Kidney (tissue), 14 donors: ENCODE results near the gene MN1. TPM values are rescaled to one million over a fixed set of nuclear protein-coding genes. Genes with fewer than 3 reads are reported as not detected.
A peak's percentile ranks its signal among the peaks of the same experiment; 100 is the strongest.

Source experiments
- DNase-seq, 5 donors: peaks; one replicate each; pipeline ENCODE4 v3.0.0-alpha.2; 2013 to 2020
- FAIRE-seq: peaks from 2 replicates; lab custom pipeline; 2012; peaks lifted over from hg19 to GRCh38; lab: Jason Lieb, UNC
- H3K27ac ChIP-seq, 2 donors: one replicate each; pipeline ENCODE4 v1.7.0; 2013; ENCODE audit warnings: low read depth in 2 of 2, low read length in 2 of 2, inconsistent platforms in 1 of 2
- H3K27me3 ChIP-seq: one replicate; pipeline ENCODE4 v1.7.1; 2013; ENCODE audit warnings: low read length, inconsistent platforms; ENCODE audit not compliant: control insufficient read depth, insufficient read depth
- H3K36me3 ChIP-seq, 3 donors: one replicate each; pipeline versions ENCODE4 v1.7.0 to v1.7.1; 2013; ENCODE audit warnings: low read length in 3 of 3, control low read depth in 1 of 3, inconsistent platforms in 1 of 3; ENCODE audit not compliant: insufficient read depth in 3 of 3, control insufficient read depth in 2 of 3
- H3K4me1 ChIP-seq, 3 donors: one replicate each; pipeline versions ENCODE4 v1.7.0 to v1.7.1; 2013; ENCODE audit warnings: low read length in 3 of 3, inconsistent platforms in 1 of 3, low read depth in 1 of 3; ENCODE audit not compliant: control insufficient read depth in 2 of 3, insufficient read depth in 2 of 3
- H3K4me3 ChIP-seq, 3 donors: one replicate each; pipeline versions ENCODE4 v1.7.0 to v1.8.1; 2013; ENCODE audit warnings: low read length in 3 of 3, control low read depth in 1 of 3, inconsistent platforms in 1 of 3
- H3K9ac ChIP-seq, 3 donors: one replicate each; pipeline versions ENCODE4 v1.7.0 to v1.7.1; 2013; ENCODE audit warnings: low read length in 3 of 3, control low read depth in 1 of 3, inconsistent platforms in 1 of 3
- H3K9me3 ChIP-seq, 3 donors: one replicate each; pipeline versions ENCODE4 v1.7.0 to v1.7.1; 2013; ENCODE audit warnings: low read length in 3 of 3, control low read depth in 1 of 3, inconsistent platforms in 1 of 3; ENCODE audit not compliant: control insufficient read depth in 2 of 3, insufficient read depth in 1 of 3
- CTCF ChIP-seq: IDR thresholded peaks from 3 replicates; pipeline ENCODE4 v1.5.1; 2012; ENCODE audit warnings: mild to moderate bottlenecking, moderate library complexity, borderline replicate concordance; ENCODE audit not compliant: insufficient read depth; ENCODE audit errors: extremely low read depth
- intact Hi-C: fragments of 100-400 bp; cut with DNase I; formaldehyde crosslinking; loops from one replicate; pipeline ENCODE4 v1.11.1; 2022
- polyA plus RNA-seq: library from polyadenylated mRNA; stranded (reverse); fragments of 350-450 nt; fragmentation: Illumina TruSeq; extraction: RNeasy Lipid Tissue Mini Kit (QIAGEN cat#74804); gene quantifications from one replicate; pipeline ENCODE4 v1.2.3, GENCODE V29; 2014; ENCODE audit warnings: low read depth, low replicate concordance; ENCODE audit not compliant: insufficient read depth
- total RNA-seq: library from RNA; stranded (reverse); fragmentation: NEBNext Ultra II Directional; extraction: Animal tissue kit (Norgen Biotek cat#: 25700); gene quantifications from one replicate; pipeline ENCODE4 v1.2.1, GENCODE V29; 2021
- donor health status: control.
- donor health status: control.
- donor health status: control.
- donor health status: control.
- donor health status: control.
- donor health status: DM: yes; HTN: yes; CAD: no.
- donor health status: Normal renal cell carcinoma (clear cell type).

Gene MN1
- total and polyA plus RNA-seq, 2 donors from 2014 or later = 0.92 to 3.2 TPM

GRCh38 chr22:27842669-27843431 is 41.3 kb upstream of the MN1 start:
- no peaks in the 10 kb centered on the region for H3K27me3 ChIP-seq
- no peak overlapping the region for H3K9ac ChIP-seq
- H3K36me3 ChIP-seq = no peaks in the 10 kb centered on the region
- no peak overlapping the region for H3K4me3 ChIP-seq
- no peak for TF ChIP-seq CTCF
- no peak overlapping the region for H3K27ac ChIP-seq
- no peaks in the 10 kb centered on the region for H3K4me1 ChIP-seq
- DNase-seq = peak in 1 of 5 donors; percentile 39
- no peak for FAIRE-seq
- intact Hi-C loops = no loop called here
- H3K9me3 ChIP-seq = no peaks in the 10 kb centered on the region

- H3K4me3 ChIP-seq = no peak overlapping the region
- TF ChIP-seq CTCF = no peak
- intact Hi-C loops = no loop called here
- no peaks in the 10 kb centered on the region for H3K36me3 ChIP-seq
- DNase-seq (no peak), FAIRE-seq (no peak)
- no peaks in the 10 kb centered on the region for H3K27me3 ChIP-seq
- H3K27ac ChIP-seq = no peak overlapping the region
- H3K9me3 ChIP-seq = no peaks in the 10 kb centered on the region
- no peak overlapping the region for H3K9ac ChIP-seq
- no peaks in the 10 kb centered on the region for H3K4me1 ChIP-seq
These were observed 40.6 kb upstream of the MN1 start for GRCh38 chr22:27842201-27842600.

GRCh38 chr22:27840436-27840835 is 38.9 kb upstream of the MN1 start:
- Histone ChIP-seq H3K27me3 (no peaks in the 10 kb centered on the region), H3K4me1 (no peaks in the 10 kb centered on the region), H3K9me3 (no peaks in the 10 kb centered on the region), H3K36me3 (no peaks in the 10 kb centered on the region), H3K27ac (no peak overlapping the region), H3K4me3 (no peak overlapping the region), H3K9ac (no peak overlapping the region)
- no peak for DNase-seq
- intact Hi-C loops = no loop called here
- no peak for TF ChIP-seq CTCF
- no peak for FAIRE-seq
